Posterior vena cava (tissue), 2 donors: ENCODE data around the gene C14orf93. TPM values are rescaled to one million over a fixed set of nuclear protein-coding genes. Genes with fewer than 3 reads are reported as not detected.
A peak's percentile ranks its signal among the peaks of the same experiment; 100 is the strongest.
"Not testable (repeated sequence)": the region's sequence is repeated elsewhere in the genome, so short reads cannot be mapped to it uniquely, and the experiment has no call there.

Experiments used
- DNase-seq: peaks from one replicate; pipeline ENCODE4 v3.0.0-alpha.2; 2020; ENCODE audit warnings: low spot score
- intact Hi-C, 2 donors: fragments of 100-400 bp; cut with DNase I; formaldehyde crosslinking; loops; one replicate each; pipeline versions ENCODE4 v1.14.1 to v1.14.2; 2022 to 2023
- total RNA-seq, 2 donors: library from RNA; stranded (reverse); fragmentation: NEBNext Ultra II Directional; extraction: Animal tissue kit (Norgen Biotek cat#: 25700); gene quantifications; one replicate each; pipeline ENCODE4 v1.2.1, GENCODE V29; 2021
- donor health status: DM: yes; HTN: yes; CAD: no.
- donor health status: DM: yes; HTN: yes; CAD: no.

C14orf93 gene
- total RNA-seq, 2 donors from 2014 or later, result 3.8 to 5.7 TPM

GRCh38 chr14:22980672-22981089 is 29.3 kb downstream of the C14orf93 start:
- DNase-seq, result no peak

GRCh38 chr14:22979748-22980392 is 30.1 kb downstream of the C14orf93 start:
- DNase-seq, result no peak
- intact Hi-C loops, result loop anchor here in 1 of 2 donors (5.0 kb wide), 1 partner anchor 43 kb away; no protein-coding TSS in a partner anchor

More at GRCh38 chr14:22980672-22981089, 29.3 kb downstream of the C14orf93 start:
- intact Hi-C loops, result no loop called here

- intact Hi-C loops, result loop anchor here in 1 of 2 donors (5.0 kb wide), 1 partner anchor 42 kb away; no protein-coding TSS in a partner anchor
- peak; percentile 64 for DNase-seq
Measured at GRCh38 chr14:22978981-22979671, 30.8 kb downstream of the C14orf93 start.

- intact Hi-C loops, result loop anchor here in 1 of 2 donors (5.0 kb wide), 1 partner anchor 41 kb away; no protein-coding TSS in a partner anchor
- DNase-seq, result no peak
Measured at GRCh38 chr14:22978487-22978837, 31.5 kb downstream of the C14orf93 start.

- peak; percentile 81 for DNase-seq
Measured at GRCh38 chr14:22977684-22978486, 32.1 kb downstream of the C14orf93 start.

GRCh38 chr14:22977434-22977683 is 32.6 kb downstream of the C14orf93 start:
- no peak for DNase-seq
- intact Hi-C loops, result loop anchor here (1.0 to 5.0 kb wide), 2 partner anchors 30 to 40 kb away; no protein-coding TSS in a partner anchor

More at GRCh38 chr14:22977684-22978486, 32.1 kb downstream of the C14orf93 start:
- intact Hi-C loops, result loop anchor here (1.0 to 5.0 kb wide), 2 partner anchors 31 to 41 kb away; no protein-coding TSS in a partner anchor

- no peak for DNase-seq
- intact Hi-C loops, result loop anchor here (1.0 to 5.0 kb wide), 2 partner anchors 30 to 40 kb away; no protein-coding TSS in a partner anchor
Measured at GRCh38 chr14:22976620-22977433, 33.1 kb downstream of the C14orf93 start.

- intact Hi-C loops, result loop anchor here in 1 of 2 donors (5.0 kb wide), 1 partner anchor 37 kb away; no protein-coding TSS in a partner anchor
- peak; percentile 60 for DNase-seq
Measured at GRCh38 chr14:22974530-22975313, 35.2 kb downstream of the C14orf93 start.

GRCh38 chr14:22973217-22974032 is 36.5 kb downstream of the C14orf93 start:
- DNase-seq, result peak; percentile 79

GRCh38 chr14:22972313-22972930 is 37.5 kb downstream of the C14orf93 start:
- no peak for DNase-seq
- intact Hi-C loops, result no loop called here

More at GRCh38 chr14:22973217-22974032, 36.5 kb downstream of the C14orf93 start:
- intact Hi-C loops, result no loop called here

- no peak for DNase-seq
- intact Hi-C loops, result no loop called here
Measured at GRCh38 chr14:22971152-22971551, 38.8 kb downstream of the C14orf93 start.

GRCh38 chr14:22966783-22967269 is 43.1 kb downstream of the C14orf93 start:
- DNase-seq, result no peak
- intact Hi-C loops, result no loop called here

GRCh38 chr14:22965916-22966782 is 43.8 kb downstream of the C14orf93 start:
- intact Hi-C loops, DNase-seq: not testable (repeated sequence)

GRCh38 chr14:22962061-22962676 is 47.8 kb downstream of the C14orf93 start:
- intact Hi-C loops, result no loop called here
- no peak for DNase-seq
